SK-N-SH (cell line): ENCODE results near the gene SELENOH. TPM values are rescaled to one million over a fixed set of nuclear protein-coding genes. Genes with fewer than 3 reads are reported as not detected.

ENCODE experiments used
- CTCF ChIA-PET: fragments of 300-600, 350-600 bp; formaldehyde crosslinking; extraction: SDS; loops from one replicate; lab custom pipeline; 2021; lab: Yijun Ruan, JAX
- POLR2A ChIA-PET: fragments of 350-600 bp; sonication (Branson Sonifier 250); formaldehyde crosslinking; extraction: SDS; loops from one replicate; lab custom pipeline; 2020; ENCODE audit warnings: antibody characterized with exemption, inconsistent platforms; lab: Yijun Ruan, JAX
- DNase-seq: peaks from one replicate; pipeline ENCODE4 v3.0.0; 2012
- H2AFZ ChIP-seq: fragments of 200-600 bp; sonication (generic); 2 replicates; pipeline ENCODE4 v1.8.1; 2016; ENCODE audit warnings: antibody characterized with exemption, mild to moderate bottlenecking, low read depth
- H3F3A ChIP-seq: fragments of 200-600 bp; sonication (generic); replicated peaks from 2 replicates; pipeline ENCODE3; 2016; ENCODE audit warnings: antibody characterized with exemption, mild to moderate bottlenecking; ENCODE audit not compliant: insufficient read depth
- H3K27ac ChIP-seq, 2 experiments: fragments of 200-500 bp in 1 of 2; fragments of 200-600 bp in 1 of 2; sonication (Bioruptor generic) in 1 of 2; sonication (generic), shearing (Covaris generic) in 1 of 2; 2 replicates each; pipeline versions ENCODE4 v1.5.1 to v1.6.1; 2014 to 2016; ENCODE audit warnings: low read depth in 2 of 2, inconsistent platforms in 1 of 2, low read length in 1 of 2, mild to moderate bottlenecking in 1 of 2, mixed read lengths in 1 of 2
- H3K27me3 ChIP-seq: fragments of 200-600 bp; sonication (generic), shearing (Covaris generic); 2 replicates; pipeline ENCODE4 v1.6.1; 2016; ENCODE audit warnings: mixed run types; ENCODE audit not compliant: insufficient read depth
- H3K36me3 ChIP-seq, 2 experiments: fragments of 200-500 bp in 1 of 2; fragments of 200-600 bp in 1 of 2; sonication (Bioruptor generic) in 1 of 2; sonication (generic) in 1 of 2; replicated peaks in 1 of 2; 2 replicates each; pipeline versions ENCODE3 to v1.5.1; 2014 to 2016; ENCODE audit warnings: low read length in 1 of 2, mild to moderate bottlenecking in 1 of 2; ENCODE audit not compliant: insufficient read depth in 2 of 2, control insufficient read depth in 1 of 2
- H3K4me1 ChIP-seq, 2 experiments: fragments of 200-500 bp in 1 of 2; fragments of 200-600 bp in 1 of 2; sonication (Bioruptor generic) in 1 of 2; sonication (generic), shearing (Covaris generic) in 1 of 2; 2 replicates each; pipeline versions ENCODE4 v1.5.1 to v1.6.1; 2014 to 2016; ENCODE audit warnings: low read depth in 1 of 2, low read length in 1 of 2, mixed run types in 1 of 2; ENCODE audit not compliant: insufficient read depth in 2 of 2, control insufficient read depth in 1 of 2
- H3K4me2 ChIP-seq: fragments of 200-600 bp; sonication (generic), shearing (Covaris generic); 2 replicates; pipeline ENCODE4 v1.6.1; 2017; ENCODE audit warnings: mixed run types
- H3K4me3 ChIP-seq, 2 experiments: fragments of 200-500 bp in 1 of 2; fragments of 200-600 bp in 1 of 2; sonication (Bioruptor generic) in 1 of 2; sonication (generic), shearing (Covaris generic) in 1 of 2; 2 replicates each; pipeline versions ENCODE4 v1.5.1 to v1.8.1; 2014 to 2016; ENCODE audit warnings: low read depth in 2 of 2, inconsistent platforms in 1 of 2, low read length in 1 of 2, mild to moderate bottlenecking in 1 of 2, mixed read lengths in 1 of 2, moderate library complexity in 1 of 2
- H3K79me2 ChIP-seq: fragments of 200-600 bp; sonication (generic); 2 replicates; pipeline ENCODE4 v1.8.1; 2017; ENCODE audit warnings: mild to moderate bottlenecking; ENCODE audit not compliant: insufficient read depth
- H3K9ac ChIP-seq: fragments of 200-600 bp; sonication (generic); 2 replicates; pipeline ENCODE4 v1.6.1; 2017; ENCODE audit warnings: mixed run types
- H3K9me2 ChIP-seq: fragments of 200-600 bp; sonication (generic); 2 replicates; pipeline ENCODE4 v1.6.1; 2017; ENCODE audit warnings: mixed run types
- H3K9me3 ChIP-seq: fragments of 200-600 bp; sonication (generic); 2 replicates; pipeline ENCODE4 v1.6.1; 2017; ENCODE audit warnings: mixed run types, mild to moderate bottlenecking, moderate library complexity
- H4K20me1 ChIP-seq: fragments of 200-600 bp; sonication (generic); 2 replicates; pipeline ENCODE4 v1.6.1; 2017; ENCODE audit warnings: mild to moderate bottlenecking, mixed run types; ENCODE audit not compliant: insufficient read depth
- CHD2 ChIP-seq: fragments of 150-350 bp; IDR thresholded peaks from 2 replicates; pipeline ENCODE4 v1.6.1; 2018; ENCODE audit warnings: low read length; ENCODE audit not compliant: partially characterized antibody
- CTCF ChIP-seq: fragments of 200-600 bp; sonication (generic); IDR thresholded peaks from 2 replicates; pipeline ENCODE4 v1.6.1; 2017; ENCODE audit warnings: antibody characterized with exemption, mild to moderate bottlenecking, moderate library complexity
- EZH2phosphoT487 ChIP-seq: fragments of 200-600 bp; sonication (generic); IDR thresholded peaks from 2 replicates; pipeline ENCODE4 v1.6.1; 2017; ENCODE audit warnings: low read depth, mixed run types, mild to moderate bottlenecking, antibody characterized with exemption, moderate library complexity, borderline replicate concordance
- FOSL2 ChIP-seq: IDR thresholded peaks from 2 replicates; pipeline ENCODE4 v1.4.0; 2012; ENCODE audit warnings: low read depth, mild to moderate bottlenecking, moderate library complexity, borderline replicate concordance
- FOXJ3 ChIP-seq: sonication (generic); formaldehyde crosslinking; IDR thresholded peaks from 2 replicates; pipeline ENCODE4 v1.5.1; 2020; ENCODE audit warnings: mild to moderate bottlenecking, missing genetic modification reagents
- GABPA ChIP-seq: IDR thresholded peaks from 2 replicates; pipeline ENCODE4 v1.4.0; 2012; ENCODE audit warnings: low read depth, mild to moderate bottlenecking
- GATA2 ChIP-seq: sonication (generic); formaldehyde crosslinking; IDR thresholded peaks from 2 replicates; pipeline ENCODE4 v1.5.0; 2020; ENCODE audit warnings: mild to moderate bottlenecking, missing genetic modification reagents
- IRF3 ChIP-seq: fragments of 150-350 bp; IDR thresholded peaks from 2 replicates; pipeline ENCODE4 v1.6.1; 2016; ENCODE audit warnings: mild to moderate bottlenecking, low read depth, low read length
- JUND ChIP-seq: IDR thresholded peaks from 2 replicates; pipeline ENCODE4 v1.4.0; 2012
- MAX ChIP-seq: IDR thresholded peaks from 2 replicates; pipeline ENCODE4 v1.4.0; 2012; ENCODE audit warnings: low read depth
- MEF2A ChIP-seq: IDR thresholded peaks from 2 replicates; pipeline ENCODE4 v1.4.0; 2012; ENCODE audit warnings: low read depth, borderline replicate concordance
- NFIC ChIP-seq: IDR thresholded peaks from 2 replicates; pipeline ENCODE4 v1.4.0; 2012; ENCODE audit warnings: borderline replicate concordance
- NRF1 ChIP-seq: IDR thresholded peaks from 2 replicates; pipeline ENCODE4 v1.6.1; 2012; ENCODE audit warnings: low read depth, mild to moderate bottlenecking, low read length
- PBX3 ChIP-seq: IDR thresholded peaks from 2 replicates; pipeline ENCODE4; 2012
- RAD21 ChIP-seq: IDR thresholded peaks from 2 replicates; pipeline ENCODE4 v1.6.1; 2012; ENCODE audit warnings: mild to moderate bottlenecking, low read length
- RCOR1 ChIP-seq: fragments of 150-350 bp; IDR thresholded peaks from 2 replicates; pipeline ENCODE4 v1.6.1; 2017; ENCODE audit warnings: antibody characterized with exemption, low read length
- RFX5 ChIP-seq: IDR thresholded peaks from 2 replicates; pipeline ENCODE4 v1.6.1; 2012; ENCODE audit warnings: mild to moderate bottlenecking, improper control_type of control experiment, low read length
- RXRA ChIP-seq: IDR thresholded peaks from 2 replicates; pipeline ENCODE4 v1.4.0; 2012; ENCODE audit warnings: low read depth, mild to moderate bottlenecking, borderline replicate concordance
- SIN3A ChIP-seq: IDR thresholded peaks from 2 replicates; pipeline ENCODE4 v1.6.1; 2012; ENCODE audit warnings: low read depth, mild to moderate bottlenecking, low read length, moderate library complexity, borderline replicate concordance
- SMC3 ChIP-seq: IDR thresholded peaks from 2 replicates; pipeline ENCODE4 v1.6.1; 2012; ENCODE audit warnings: low read depth, low read length, improper control_type of control experiment
- TAF1 ChIP-seq: IDR thresholded peaks from 2 replicates; pipeline ENCODE4 v1.6.1; 2012; ENCODE audit warnings: low read depth, mild to moderate bottlenecking, low read length, moderate library complexity, borderline replicate concordance
- TCF12 ChIP-seq: IDR thresholded peaks from 2 replicates; pipeline ENCODE4 v1.4.0; 2012
- TEAD4 ChIP-seq: IDR thresholded peaks from 2 replicates; pipeline ENCODE4 v1.4.0; 2012; ENCODE audit warnings: mild to moderate bottlenecking, borderline replicate concordance; ENCODE audit not compliant: insufficient read depth
- USF1 ChIP-seq: IDR thresholded peaks from 2 replicates; pipeline ENCODE4 v1.4.0; 2012; ENCODE audit warnings: low read depth, borderline replicate concordance
- USF2 ChIP-seq: fragments of 150-350 bp; IDR thresholded peaks from 2 replicates; pipeline ENCODE4 v1.6.1; 2017; ENCODE audit warnings: antibody characterized with exemption, low read length, low read depth, borderline replicate concordance
- WGBS: methylation state at CpG from one replicate; pipeline ENCODE4 v1.1.6; 2017; ENCODE audit warnings: low lambda C conversion rate; 5-methylcytosine and 5-hydroxymethylcytosine counted together
- polyA plus RNA-seq, 3 experiments: library from polyadenylated mRNA; depleted of rRNA; stranded (reverse); fragments of >200 nt; gene quantifications; 2 replicates each; pipeline ENCODE4 v1.2.3, GENCODE V29; 2012

The SELENOH gene
- 291 and 333 TPM in 2 replicates for polyA plus RNA-seq (2012; rRNA removed)
- polyA plus RNA-seq (2012; cell fraction: cytosol; rRNA removed): 289 and 306 TPM in 2 replicates
- 183 and 301 TPM in 2 replicates for polyA plus RNA-seq (2012; cell fraction: nucleus; rRNA removed)

GRCh38 chr11:57741132-57742086 is at the start of gene SELENOH:
SELENOH (plus strand) TSS chr11:57741491; CDS start chr11:57741596, 105 bp downstream.
- WGBS: 1% methylated on average over 43 of the region's 75 CpGs
- peaks cover 36% of the 10 kb centered on the region for H3K79me2 ChIP-seq
- H3F3A ChIP-seq: peaks cover 17% of the 10 kb centered on the region
- H3K9me2 ChIP-seq: no peaks in the 10 kb centered on the region
- H3K4me3 ChIP-seq: peak within 1 kb of the TSS; percentile 90 to 98
- H3K27me3 ChIP-seq: no peaks in the 10 kb centered on the region
- peak within 1 kb of the TSS; percentile 99 for H2AFZ ChIP-seq
- CTCF ChIA-PET: interaction anchor here (0.7 to 13.2 kb wide), 5 partner anchors 14 to 283 kb away, joined by 3 to 142 read pairs (median 4); partner anchors contain the start of gene CTNND1
- no peaks in the 10 kb centered on the region for H3K9me3 ChIP-seq
- DNase-seq: peak; percentile 94
- peaks cover 0 to 7% of the 10 kb centered on the region in 2 experiments; a peak in 3 of 4 replicates for H3K4me1 ChIP-seq
- peak within 1 kb of the TSS; percentile 97 for H3K4me2 ChIP-seq
- H4K20me1 ChIP-seq: no peaks in the 10 kb centered on the region
- POLR2A ChIA-PET: interaction anchor here (0.6 to 1.6 kb wide), 9 partner anchors 10 to 105 kb away, joined by 3 to 17 read pairs (median 5); partner anchors contain the start of genes BTBD18, CTNND1, MED19 and TMX2
- H3K36me3 ChIP-seq: peaks cover 26 to 58% of the 10 kb centered on the region in 2 experiments
- H3K27ac ChIP-seq: peak within 1 kb of the TSS; percentile 85 to 88
- H3K9ac ChIP-seq: peak within 1 kb of the TSS; percentile 95
- TF ChIP-seq RXRA (no peak), TAF1 (peak; percentile 88), FOXJ3 (no peak), USF2 (peak; percentile 66), MAX (peak; percentile 98), RFX5 (peak; percentile 93), PBX3 (0 out of 2 replicates have a peak, but pooled peaks have one; percentile 2), GABPA (peak; percentile 92), RAD21 (no peak), NFIC (no peak; the same call in 1 of the 2 replicates), EZH2phosphoT487 (no peak), SIN3A (peak; percentile 97; the same call in 1 of the 2 replicates), GATA2 (CRISPR knock-in tag) (no peak), SMC3 (peak; percentile 23; the same call in 1 of the 2 replicates), MEF2A (no peak), CTCF (no peak), CHD2 (peak; percentile 91), TEAD4 (no peak), RCOR1 (peak; percentile 61; the same call in 1 of the 2 replicates), NRF1 (no peak), IRF3 (peak; percentile 64), JUND (no peak; the same call in 1 of the 2 replicates), USF1 (peak; percentile 92), FOSL2 (0 out of 2 replicates have a peak, but pooled peaks have one; percentile 10), TCF12 (no peak)
